ENCODE data around the gene COL27A1. TPM values are rescaled to one million over a fixed set of nuclear protein-coding genes. Genes with fewer than 3 reads are reported as not detected.

Gene COL27A1
- total RNA-seq = 10 to 100 TPM; 15.8 to 23.5 TPM
- polyA plus RNA-seq (ENCODE audit: insufficient read length in 6 of 6) = 100 to 1,000 TPM; 112 to 180 (median 168) TPM
- long read RNA-seq, donor 1, transcript COL27A1-203 (3 exons, 1,946 nt) = major isoform, 12 of 143 reads
- long read RNA-seq, donor 1, transcript COL27A1-206 (3 exons, 666 nt) = minor isoform, 5 of 143 reads
- long read RNA-seq, donor 1, partial matches to known transcripts = 85 of 143 reads
- long read RNA-seq, donor 1, other reads (novel, unspliced or antisense) = 41 of 143 reads
- long read RNA-seq, donor 2, transcript COL27A1-203 (3 exons, 1,946 nt) = major isoform, 9 of 94 reads
- long read RNA-seq, donor 2, partial matches to known transcripts = 54 of 94 reads
- long read RNA-seq, donor 2, other reads (novel, unspliced or antisense) = 29 of 94 reads
- long read RNA-seq, donor 3, partial matches to known transcripts = 91 of 116 reads
- long read RNA-seq, donor 3, other reads (novel, unspliced or antisense) = 23 of 116 reads
- long read RNA-seq, donor 4 = 0 reads
- long read RNA-seq, donor 5, transcript COL27A1-203 (3 exons, 1,946 nt) = major isoform, 6 of 110 reads
- long read RNA-seq, donor 5, partial matches to known transcripts = 61 of 110 reads
- long read RNA-seq, donor 5, other reads (novel, unspliced or antisense) = 39 of 110 reads
- long read RNA-seq, donor 6, partial matches to known transcripts = 31 of 49 reads
- long read RNA-seq, donor 6, other reads (novel, unspliced or antisense) = 16 of 49 reads
- long read RNA-seq, donor 7, partial matches to known transcripts = 56 of 63 reads
- long read RNA-seq, donor 7, other reads (novel, unspliced or antisense) = 6 of 63 reads
- long read RNA-seq, donor 8, partial matches to known transcripts = 33 of 54 reads
- long read RNA-seq, donor 8, other reads (novel, unspliced or antisense) = 14 of 54 reads
- long read RNA-seq, donor 9 = 0 reads
- long read RNA-seq, donor 10, partial matches to known transcripts = 0 of 1 reads
- long read RNA-seq, donor 10, other reads (novel, unspliced or antisense) = 1 of 1 reads
- long read RNA-seq, donor 11, partial matches to known transcripts = 10 of 11 reads
- long read RNA-seq, donor 11, other reads (novel, unspliced or antisense) = 0 of 11 reads
- long read RNA-seq, donor 12, transcript COL27A1-203 (3 exons, 1,946 nt) = major isoform, 5 of 112 reads
- long read RNA-seq, donor 12, partial matches to known transcripts = 97 of 112 reads
- long read RNA-seq, donor 12, other reads (novel, unspliced or antisense) = 10 of 112 reads

- Histone ChIP-seq H3K27me3 (peaks cover 12 to 70% of the 10 kb centered on the region in 2 donors), H3K9me3 (no peaks in the 10 kb centered on the region), H3K27ac (peak within 1 kb of the TSS; percentile 18 to 48), H3K4me1 (peaks cover 11 to 25% of the 10 kb centered on the region in 2 donors), H3K4me3 (peak within 1 kb of the TSS; percentile 47 to 48), H3K36me3 (no peaks in the 10 kb centered on the region)
- ATAC-seq (peak; percentile 92), DNase-seq (peak; percentile 82 to 95 (median 88))
- TF ChIP-seq CTCF (IDR thresholded peaks at IDR 0.05) = peak; percentile 90 to 92
- intact Hi-C loops (cut with DNase I) = loop anchor here in 1 of 2 donors (10.0 kb wide), 1 partner anchor 129 kb away; no protein-coding TSS in a partner anchor
Observed at GRCh38 chr9:114155263-114155994, at the start of gene COL27A1. Gene COL27A1, plus strand, starts transcription at chr9:114155537. Its CDS starts 414 bp downstream, at chr9:114155951.

DNA sequence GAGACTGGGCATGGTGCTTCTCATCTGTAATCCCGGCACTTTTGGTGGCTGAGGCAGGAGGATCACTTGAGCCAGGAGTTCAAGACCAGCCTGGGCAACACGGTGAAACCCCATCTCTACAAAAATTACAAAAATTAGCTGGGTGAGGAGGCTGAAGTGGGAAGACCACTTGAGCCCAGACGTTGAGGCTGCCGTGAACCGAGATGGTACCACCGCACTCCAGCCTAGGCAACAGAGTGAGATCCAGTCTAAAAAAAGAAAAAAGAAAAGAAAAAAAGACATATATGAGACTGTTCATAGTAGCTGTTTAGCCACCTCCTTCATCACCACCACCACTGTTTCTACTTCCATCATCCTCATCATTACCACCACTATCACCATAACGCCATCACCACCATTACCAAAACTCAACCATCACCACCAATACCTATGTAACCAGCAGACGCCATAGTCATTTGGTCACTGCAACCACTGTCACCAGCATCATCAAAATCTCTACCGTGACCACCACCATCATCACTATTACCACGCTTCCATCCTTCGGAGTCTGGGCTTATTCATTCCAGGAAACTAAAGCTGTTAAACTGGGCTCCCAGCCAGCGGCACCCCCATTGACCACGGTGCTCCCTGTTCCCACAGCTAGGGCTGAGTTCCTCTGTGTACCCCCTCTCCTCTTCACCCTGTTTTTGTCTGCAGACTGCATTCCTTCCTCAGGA is 47.9 kb upstream of the COL27A1 start:
- peaks cover 0 to 10% of the 10 kb centered on the region in 2 donors for H3K27me3 ChIP-seq
- no peaks in the 10 kb centered on the region for H3K36me3 ChIP-seq
- DNase-seq = no peak
- peaks cover 0 to 6% of the 10 kb centered on the region in 2 donors for H3K4me1 ChIP-seq
- intact Hi-C loops (cut with DNase I) = loop anchor here in 1 of 2 donors (5.0 kb wide), 1 partner anchor 185 kb away; no protein-coding TSS in a partner anchor
- TF ChIP-seq CTCF (IDR thresholded peaks at IDR 0.05) = no peak
- ATAC-seq = no peak
- H3K4me3 ChIP-seq = no peak overlapping the region
- no peak overlapping the region for H3K27ac ChIP-seq
- peaks cover 0 to under 1% of the 10 kb centered on the region in 2 donors for H3K9me3 ChIP-seq

- peak; percentile 72 to 92 (median 84) for DNase-seq
- Histone ChIP-seq H3K9me3 (no peaks in the 10 kb centered on the region), H3K4me1 (peaks cover 0 to 6% of the 10 kb centered on the region in 2 donors), H3K27me3 (peaks cover 0 to 6% of the 10 kb centered on the region in 2 donors), H3K4me3 (no peak overlapping the region), H3K27ac (no peak overlapping the region), H3K36me3 (no peaks in the 10 kb centered on the region)
- peak; percentile 87 to 94 for TF ChIP-seq CTCF (IDR thresholded peaks at IDR 0.05)
- intact Hi-C loops (cut with DNase I) = loop anchor here in 1 of 2 donors (5.0 kb wide), 1 partner anchor 184 kb away; no protein-coding TSS in a partner anchor
- peak; percentile 100 for ATAC-seq
Observed at GRCh38 chr9:114108016-114108833, 47.1 kb upstream of the COL27A1 start.
